ENCODE data around the gene PRDX5.
A peak's percentile ranks its signal among the peaks of the same experiment; 100 is the strongest.

The PRDX5 gene

GRCh38 chr11:64349404-64349803 lies 31.5 kb downstream of the PRDX5 start:
- no peak for DNase-seq

- DNase-seq = no peak
Measured at GRCh38 chr11:64351136-64351631, 33.3 kb downstream of the PRDX5 start.

- no peak for DNase-seq
Measured at GRCh38 chr11:64352099-64352994, 34.4 kb downstream of the PRDX5 start.

GRCh38 chr11:64352995-64353714 lies 35.2 kb downstream of the PRDX5 start:
- no peak for DNase-seq

GRCh38 chr11:64353715-64354506 lies 36.0 kb downstream of the PRDX5 start:
- DNase-seq = no peak

GRCh38 chr11:64355078-64355940 lies 37.4 kb downstream of the PRDX5 start:
- no peak for DNase-seq

GRCh38 chr11:64356498-64357411 lies 38.8 kb downstream of the PRDX5 start:
- DNase-seq = no peak

GRCh38 chr11:64357446-64357845 lies 39.5 kb downstream of the PRDX5 start:
- DNase-seq = no peak

- DNase-seq = no peak
Measured at GRCh38 chr11:64357904-64358535, 40.1 kb downstream of the PRDX5 start.

GRCh38 chr11:64358536-64358906 lies 40.6 kb downstream of the PRDX5 start:
- no peak for DNase-seq

GRCh38 chr11:64358907-64359711 lies 41.2 kb downstream of the PRDX5 start, which contains the start of gene RPS6KA4:
RPS6KA4 (plus strand) TSS chr11:64359162; CDS start chr11:64359236, 74 bp downstream.
- peak; percentile 44 for DNase-seq

- peak; percentile 24 for DNase-seq
Measured at GRCh38 chr11:64359712-64360445, 42.0 kb downstream of the PRDX5 start.

GRCh38 chr11:64360448-64360921 lies 42.6 kb downstream of the PRDX5 start:
- DNase-seq = no peak

- DNase-seq = no peak
Measured at GRCh38 chr11:64361659-64362058, 43.7 kb downstream of the PRDX5 start.

GRCh38 chr11:64362339-64362738 lies 44.4 kb downstream of the PRDX5 start:
- no peak for DNase-seq

GRCh38 chr11:64364435-64364834 lies 46.5 kb downstream of the PRDX5 start:
- no peak for DNase-seq

GRCh38 chr11:64364911-64365310 lies 47.0 kb downstream of the PRDX5 start:
- no peak for DNase-seq

GRCh38 chr11:64366751-64367150 lies 48.8 kb downstream of the PRDX5 start:
- no peak for DNase-seq
